ENCODE results near the gene AGBL3. TPM values are rescaled to one million over a fixed set of nuclear protein-coding genes. Genes with fewer than 3 reads are reported as not detected.
"Not testable (repeated sequence)": the region's sequence is repeated elsewhere in the genome, so short reads cannot be mapped to it uniquely, and the experiment has no call there.

The AGBL3 gene
- total RNA-seq, 1 donor from 2014 or later, result 0.91 TPM

- no peak for FAIRE-seq
These were observed 18.2 kb upstream of the AGBL3 start for GRCh38 chr7:134968110-134968509.

GRCh38 chr7:134981645-134982044 lies 4.7 kb upstream of the AGBL3 start:
- H3K9me3 ChIP-seq (ENCODE audit: insufficient read depth, low read depth, low read length); H3K4me2 ChIP-seq (ENCODE audit: low read length); H4K20me1 ChIP-seq (ENCODE audit: insufficient read depth, low read length); H3K27me3 Mint-ChIP-seq (ENCODE audit: low read depth, unreplicated experiment); H3K27me3 ChIP-seq (ENCODE audit: insufficient read depth, low read length); H3K27ac Mint-ChIP-seq (ENCODE audit: unreplicated experiment); H3K27ac ChIP-seq (ENCODE audit: low read depth, low read length); H3K4me3 ChIP-seq (ENCODE audit: insufficient read depth, low read depth, low read length); H3K4me3 Mint-ChIP-seq (ENCODE audit: unreplicated experiment); H3K4me1 ChIP-seq (ENCODE audit: insufficient read depth, low read length); H3K36me3 Mint-ChIP-seq (ENCODE audit: low read depth, unreplicated experiment); FAIRE-seq; H2AFZ ChIP-seq (ENCODE audit: low read depth, low read length); H3K79me2 ChIP-seq (ENCODE audit: insufficient read depth, low read length); DNase-seq (ENCODE audit: low read depth); H3K4me1 Mint-ChIP-seq (ENCODE audit: low read depth, unreplicated experiment); H3K9ac ChIP-seq (ENCODE audit: low read length); H3K36me3 ChIP-seq (ENCODE audit: insufficient read depth, low read length): not testable (repeated sequence)
- peaks cover 14% of the 10 kb centered on the region for H3K9me3 Mint-ChIP-seq (ENCODE audit: unreplicated experiment)

More at GRCh38 chr7:134968110-134968509, 18.2 kb upstream of the AGBL3 start:
- H3K9me3 ChIP-seq (ENCODE audit: insufficient read depth, low read depth, low read length), result no peaks in the 10 kb centered on the region
- H4K20me1 ChIP-seq (ENCODE audit: insufficient read depth, low read length), result peaks cover 27% of the 10 kb centered on the region
- no peak overlapping the region for H3K4me3 ChIP-seq (ENCODE audit: insufficient read depth, low read depth, low read length)
- H3K9ac ChIP-seq (ENCODE audit: low read length), result no peak overlapping the region
- H3K27me3 ChIP-seq (ENCODE audit: insufficient read depth, low read length), result no peaks in the 10 kb centered on the region
- no peak for DNase-seq (ENCODE audit: low read depth)
- H3K27me3 Mint-ChIP-seq (ENCODE audit: low read depth, unreplicated experiment), result no peaks in the 10 kb centered on the region
- no peak overlapping the region for H3K4me3 Mint-ChIP-seq (ENCODE audit: unreplicated experiment)
- no peaks in the 10 kb centered on the region for H3K79me2 ChIP-seq (ENCODE audit: insufficient read depth, low read length)
- peaks cover 8% of the 10 kb centered on the region for H3K4me1 Mint-ChIP-seq (ENCODE audit: low read depth, unreplicated experiment)
- peaks cover 66% of the 10 kb centered on the region for H3K36me3 ChIP-seq (ENCODE audit: insufficient read depth, low read length)
- peaks cover 19% of the 10 kb centered on the region for H3K36me3 Mint-ChIP-seq (ENCODE audit: low read depth, unreplicated experiment)
- no peak overlapping the region for H3K4me2 ChIP-seq (ENCODE audit: low read length)
- peak overlapping the region; percentile 77 for H3K27ac Mint-ChIP-seq (ENCODE audit: unreplicated experiment)
- H2AFZ ChIP-seq (ENCODE audit: low read depth, low read length), result no peak overlapping the region
- H3K9me3 Mint-ChIP-seq (ENCODE audit: unreplicated experiment), result no peaks in the 10 kb centered on the region
- TF ChIP-seq CTCF (IDR thresholded peaks at IDR 0.05; ENCODE audit: insufficient read depth, low read depth, low read length) (no peak), EZH2 (IDR thresholded peaks at IDR 0.05; ENCODE audit: insufficient read depth, low read length) (no peak)
- H3K4me1 ChIP-seq (ENCODE audit: insufficient read depth, low read length), result no peaks in the 10 kb centered on the region
- H3K27ac ChIP-seq (ENCODE audit: low read depth, low read length), result no peak overlapping the region

GRCh38 chr7:134985894-134986362 lies 380 bp upstream of the AGBL3 start:
- Histone ChIP-seq H3K4me3 (ENCODE audit: insufficient read depth, low read depth, low read length) (peak overlapping the region; percentile 71), H3K79me2 (ENCODE audit: insufficient read depth, low read length) (peaks cover 5% of the 10 kb centered on the region), H3K4me2 (ENCODE audit: low read length) (peak overlapping the region; percentile 92), H3K27ac (ENCODE audit: low read depth, low read length) (peak overlapping the region; percentile 77), H3K36me3 (ENCODE audit: insufficient read depth, low read length) (no peaks in the 10 kb centered on the region), H2AFZ (ENCODE audit: low read depth, low read length) (peak overlapping the region; percentile 84), H3K9ac (ENCODE audit: low read length) (peak overlapping the region; percentile 86), H3K4me1 (ENCODE audit: insufficient read depth, low read length) (peaks cover 5% of the 10 kb centered on the region), H4K20me1 (ENCODE audit: insufficient read depth, low read length) (no peaks in the 10 kb centered on the region), H3K9me3 (ENCODE audit: insufficient read depth, low read depth, low read length) (no peaks in the 10 kb centered on the region), H3K27me3 (ENCODE audit: insufficient read depth, low read length) (no peaks in the 10 kb centered on the region)
- peak overlapping the region; percentile 95 for H3K27ac Mint-ChIP-seq (ENCODE audit: unreplicated experiment)
- no peak for TF ChIP-seq EZH2 (IDR thresholded peaks at IDR 0.05; ENCODE audit: insufficient read depth, low read length)
- no peak for TF ChIP-seq CTCF (IDR thresholded peaks at IDR 0.05; ENCODE audit: insufficient read depth, low read depth, low read length)
- H3K4me1 Mint-ChIP-seq (ENCODE audit: low read depth, unreplicated experiment), result peaks cover 4% of the 10 kb centered on the region
- H3K36me3 Mint-ChIP-seq (ENCODE audit: low read depth, unreplicated experiment), result no peaks in the 10 kb centered on the region
- no peaks in the 10 kb centered on the region for H3K27me3 Mint-ChIP-seq (ENCODE audit: low read depth, unreplicated experiment)
- peaks cover 3% of the 10 kb centered on the region for H3K9me3 Mint-ChIP-seq (ENCODE audit: unreplicated experiment)
- DNase-seq (ENCODE audit: low read depth) (no peak), FAIRE-seq (no peak)
- H3K4me3 Mint-ChIP-seq (ENCODE audit: unreplicated experiment), result peak overlapping the region; percentile 91

Measured in astrocyte (in vitro differentiated cells and primary cell).